Astrocyte (in vitro differentiated cells and primary cell): Measurements from ENCODE around the gene CLCN7. TPM values are rescaled to one million over a fixed set of nuclear protein-coding genes. Genes with fewer than 3 reads are reported as not detected.

Source experiments
- DNase-seq: peaks from one replicate; pipeline ENCODE4 v3.0.0-alpha.2; 2010; ENCODE audit warnings: low read depth
- FAIRE-seq: peaks from 2 replicates; lab custom pipeline; 2011; peaks lifted over from hg19 to GRCh38; lab: Jason Lieb, UNC
- H2AFZ ChIP-seq: 2 replicates; pipeline ENCODE4 v1.6.0; 2012; ENCODE audit warnings: low read depth, low read length, inconsistent platforms
- H3K27ac ChIP-seq: 2 replicates; pipeline ENCODE4 v1.5.1; 2011; ENCODE audit warnings: low read depth, low read length, inconsistent platforms
- H3K27me3 ChIP-seq: 2 replicates; pipeline ENCODE4 v1.6.0; 2011; ENCODE audit warnings: low read length, inconsistent platforms; ENCODE audit not compliant: insufficient read depth
- H3K36me3 ChIP-seq: 2 replicates; pipeline ENCODE4 v1.5.1; 2011; ENCODE audit warnings: low read length, inconsistent platforms; ENCODE audit not compliant: insufficient read depth
- H3K4me1 ChIP-seq: 2 replicates; pipeline ENCODE4 v1.5.1; 2011; ENCODE audit warnings: low read length, inconsistent platforms; ENCODE audit not compliant: insufficient read depth
- H3K4me2 ChIP-seq: 2 replicates; pipeline ENCODE4 v1.6.0; 2012; ENCODE audit warnings: low read length, inconsistent platforms
- H3K4me3 ChIP-seq: 2 replicates; pipeline ENCODE4 v1.5.1; 2011; ENCODE audit warnings: low read depth, mild to moderate bottlenecking, low read length, inconsistent platforms; ENCODE audit not compliant: insufficient read depth
- H3K79me2 ChIP-seq: 2 replicates; pipeline ENCODE4 v1.6.0; 2012; ENCODE audit warnings: mild to moderate bottlenecking, low read length, inconsistent platforms; ENCODE audit not compliant: insufficient read depth
- H3K9ac ChIP-seq: 2 replicates; pipeline ENCODE4 v1.6.0; 2012; ENCODE audit warnings: mild to moderate bottlenecking, low read length, inconsistent platforms
- H3K9me3 ChIP-seq: 2 replicates; pipeline ENCODE4 v1.5.1; 2012; ENCODE audit warnings: low read depth, mild to moderate bottlenecking, low read length, inconsistent platforms; ENCODE audit not compliant: insufficient read depth
- H4K20me1 ChIP-seq: 2 replicates; pipeline ENCODE4 v1.6.0; 2012; ENCODE audit warnings: low read length, inconsistent platforms; ENCODE audit not compliant: insufficient read depth
- H3K27ac Mint-ChIP-seq: one replicate; pipeline ENCODE4 v1.8.0; 2021; ENCODE audit warnings: mild to moderate bottlenecking, mixed read lengths; ENCODE audit not compliant: unreplicated experiment
- H3K27me3 Mint-ChIP-seq: one replicate; pipeline ENCODE4 v1.8.0; 2021; ENCODE audit warnings: low read depth, mixed read lengths; ENCODE audit not compliant: unreplicated experiment
- H3K36me3 Mint-ChIP-seq: one replicate; pipeline ENCODE4 v1.8.0; 2021; ENCODE audit warnings: low read depth, mixed read lengths; ENCODE audit not compliant: unreplicated experiment
- H3K4me1 Mint-ChIP-seq: one replicate; pipeline ENCODE4 v1.8.0; 2021; ENCODE audit warnings: low read depth, mixed read lengths; ENCODE audit not compliant: unreplicated experiment
- H3K4me3 Mint-ChIP-seq: one replicate; pipeline ENCODE4 v1.8.0; 2021; ENCODE audit warnings: mild to moderate bottlenecking, moderate library complexity, mixed read lengths; ENCODE audit not compliant: unreplicated experiment
- H3K9me3 Mint-ChIP-seq: one replicate; pipeline ENCODE4 v1.8.0; 2021; ENCODE audit warnings: mild to moderate bottlenecking, mixed read lengths; ENCODE audit not compliant: unreplicated experiment
- CTCF ChIP-seq: IDR thresholded peaks from 2 replicates; pipeline ENCODE4 v1.5.1; 2011; ENCODE audit warnings: low read depth, mild to moderate bottlenecking, inconsistent platforms, low read length, moderate library complexity; ENCODE audit not compliant: insufficient read depth
- EZH2 ChIP-seq: IDR thresholded peaks from 2 replicates; pipeline ENCODE4 v1.6.1; 2012; ENCODE audit warnings: mild to moderate bottlenecking, low read length, inconsistent platforms; ENCODE audit not compliant: insufficient read depth
- total RNA-seq: library from RNA; stranded (reverse); gene quantifications from 2 replicates; pipeline ENCODE4 v1.2.1, GENCODE V29; 2021

CLCN7 gene
- total RNA-seq, 1 donor from 2014 or later = 66.7 TPM

- no peak overlapping the region for H3K27ac Mint-ChIP-seq
These were observed 33.8 kb upstream of the CLCN7 start for GRCh38 chr16:1508494-1509187.

GRCh38 chr16:1506494-1507213 lies 31.8 kb upstream of the CLCN7 start:
- no peak overlapping the region for H3K4me3 ChIP-seq
- no peak for DNase-seq
- FAIRE-seq = no peak

More at GRCh38 chr16:1508494-1509187, 33.8 kb upstream of the CLCN7 start:
- TF ChIP-seq EZH2 (no peak), CTCF (no peak)
- H4K20me1 ChIP-seq = no peaks in the 10 kb centered on the region
- no peaks in the 10 kb centered on the region for H3K4me1 ChIP-seq
- H2AFZ ChIP-seq = no peak overlapping the region
- no peak for DNase-seq
- no peaks in the 10 kb centered on the region for H3K79me2 ChIP-seq
- H3K9me3 ChIP-seq = no peaks in the 10 kb centered on the region
- H3K9me3 Mint-ChIP-seq = peaks cover 3% of the 10 kb centered on the region
- H3K36me3 Mint-ChIP-seq = peaks cover 10% of the 10 kb centered on the region
- H3K4me1 Mint-ChIP-seq = no peaks in the 10 kb centered on the region
- no peak overlapping the region for H3K4me3 ChIP-seq
- no peaks in the 10 kb centered on the region for H3K27me3 Mint-ChIP-seq
- H3K27ac ChIP-seq = no peak overlapping the region
- no peak overlapping the region for H3K4me2 ChIP-seq
- no peak overlapping the region for H3K9ac ChIP-seq
- no peak overlapping the region for H3K4me3 Mint-ChIP-seq
- H3K36me3 ChIP-seq = no peaks in the 10 kb centered on the region
- H3K27me3 ChIP-seq = no peaks in the 10 kb centered on the region
- no peak for FAIRE-seq

More at GRCh38 chr16:1506494-1507213, 31.8 kb upstream of the CLCN7 start:
- H3K27ac ChIP-seq = no peak overlapping the region
- no peaks in the 10 kb centered on the region for H3K79me2 ChIP-seq
- Mint-ChIP-seq H3K27me3 (no peaks in the 10 kb centered on the region), H3K4me3 (no peak overlapping the region), H3K9me3 (no peaks in the 10 kb centered on the region), H3K36me3 (peaks cover 13% of the 10 kb centered on the region), H3K4me1 (no peaks in the 10 kb centered on the region), H3K27ac (no peak overlapping the region)
- TF ChIP-seq EZH2 (no peak), CTCF (no peak)
- no peak overlapping the region for H3K9ac ChIP-seq
- no peaks in the 10 kb centered on the region for H4K20me1 ChIP-seq
- no peak overlapping the region for H3K4me2 ChIP-seq
- no peaks in the 10 kb centered on the region for H3K36me3 ChIP-seq
- no peak overlapping the region for H2AFZ ChIP-seq
- no peaks in the 10 kb centered on the region for H3K4me1 ChIP-seq
- H3K27me3 ChIP-seq = no peaks in the 10 kb centered on the region
- no peaks in the 10 kb centered on the region for H3K9me3 ChIP-seq
